Glutamatergic neuron (in vitro differentiated cells): ENCODE measurements around the gene GFOD1. TPM values are rescaled to one million over a fixed set of nuclear protein-coding genes. Genes with fewer than 3 reads are reported as not detected.

Source experiments
- DNase-seq: peaks from one replicate; pipeline ENCODE4 v3.0.0; 2022
- H3K27ac Mint-ChIP-seq: one replicate; pipeline ENCODE4 v1.8.0; 2020; ENCODE audit warnings: mild to moderate bottlenecking, mixed read lengths, inconsistent platforms; ENCODE audit not compliant: unreplicated experiment
- H3K27me3 Mint-ChIP-seq: one replicate; pipeline ENCODE4 v1.8.0; 2020; ENCODE audit warnings: mild to moderate bottlenecking, moderate library complexity, mixed read lengths, inconsistent platforms; ENCODE audit not compliant: unreplicated experiment
- H3K36me3 Mint-ChIP-seq: one replicate; pipeline ENCODE4 v1.8.0; 2020; ENCODE audit warnings: mild to moderate bottlenecking, mixed read lengths, inconsistent platforms; ENCODE audit not compliant: unreplicated experiment
- H3K4me1 Mint-ChIP-seq: one replicate; pipeline ENCODE4 v1.8.0; 2020; ENCODE audit warnings: mild to moderate bottlenecking, low read depth, mixed read lengths, inconsistent platforms; ENCODE audit not compliant: unreplicated experiment
- H3K4me3 Mint-ChIP-seq: one replicate; pipeline ENCODE4 v1.8.0; 2020; ENCODE audit warnings: mild to moderate bottlenecking, mixed read lengths, inconsistent platforms; ENCODE audit not compliant: unreplicated experiment
- H3K9me3 Mint-ChIP-seq: one replicate; pipeline ENCODE4 v1.8.0; 2020; ENCODE audit warnings: mild to moderate bottlenecking, moderate library complexity, mixed read lengths, inconsistent platforms; ENCODE audit not compliant: unreplicated experiment
- CTCF ChIP-seq: fragments of 200-600 bp; sonication (generic); IDR thresholded peaks from one replicate; pipeline ENCODE4 v1.5.0; 2021; ENCODE audit not compliant: partially characterized antibody, unreplicated experiment
- total RNA-seq: library from RNA; stranded (reverse); fragmentation: NEBNext Ultra II Directional; extraction: Animal tissue kit (Norgen Biotek cat#: 25700); gene quantifications from one replicate; pipeline ENCODE4 v1.2.1, GENCODE V29; 2021; ENCODE audit not compliant: unreplicated experiment

The GFOD1 gene
- total RNA-seq, 1 donor from 2014 or later = 4.1 TPM

DNA sequence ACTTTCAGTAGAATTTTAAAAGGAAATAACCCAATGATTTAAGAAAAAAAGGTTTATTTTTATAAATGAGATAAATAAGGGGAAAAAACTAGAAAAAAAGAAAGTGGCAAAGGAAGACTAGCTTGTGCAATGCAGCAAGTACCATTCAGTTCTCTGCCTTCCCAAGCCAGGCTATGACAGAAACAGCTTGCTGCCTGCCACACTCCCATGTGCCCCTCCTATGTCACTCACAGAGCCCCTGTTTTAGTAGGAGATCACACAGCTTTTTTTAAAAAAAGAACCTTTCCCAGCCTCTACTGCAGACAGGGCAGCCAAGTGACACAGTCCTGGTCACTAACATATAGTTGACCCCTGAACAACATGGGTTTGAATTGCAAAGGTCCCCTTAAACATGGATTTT is 172.6 kb downstream of the GFOD1 start:
- no peak for DNase-seq
- Mint-ChIP-seq H3K4me3 (no peak overlapping the region), H3K27me3 (no peaks in the 10 kb centered on the region), H3K27ac (no peak overlapping the region), H3K9me3 (no peaks in the 10 kb centered on the region), H3K4me1 (no peaks in the 10 kb centered on the region), H3K36me3 (no peaks in the 10 kb centered on the region)
- TF ChIP-seq CTCF = no peak

- H3K9me3 Mint-ChIP-seq = no peaks in the 10 kb centered on the region
- peaks cover 2% of the 10 kb centered on the region for H3K27me3 Mint-ChIP-seq
- no peaks in the 10 kb centered on the region for H3K4me1 Mint-ChIP-seq
- H3K36me3 Mint-ChIP-seq = no peaks in the 10 kb centered on the region
- no peak for DNase-seq
- no peak for TF ChIP-seq CTCF
- H3K4me3 Mint-ChIP-seq = no peak overlapping the region
- no peak overlapping the region for H3K27ac Mint-ChIP-seq
Measured at GRCh38 chr6:13311155-13311554, 176.2 kb downstream of the GFOD1 start.

DNA sequence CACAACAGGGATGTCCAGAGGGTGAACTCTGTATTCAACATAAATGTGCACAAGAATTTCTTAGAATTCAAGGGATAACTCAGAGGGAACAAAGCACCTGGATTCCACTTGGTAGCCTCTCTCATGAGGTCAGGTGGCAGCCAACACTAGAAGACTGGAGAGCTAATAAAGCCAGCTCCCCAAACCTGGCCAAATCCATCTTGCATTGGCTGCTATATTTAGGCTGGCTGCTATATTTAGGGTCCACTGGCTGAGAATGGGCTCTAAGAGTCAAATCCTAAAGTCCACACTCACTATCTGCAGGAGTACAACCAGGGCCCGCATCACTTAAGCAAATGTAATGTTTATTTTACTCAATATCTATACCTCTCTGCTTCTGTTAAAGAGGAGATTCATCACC is 179.1 kb downstream of the GFOD1 start:
- H3K9me3 Mint-ChIP-seq = no peaks in the 10 kb centered on the region
- no peak overlapping the region for H3K4me3 Mint-ChIP-seq
- H3K27ac Mint-ChIP-seq = no peak overlapping the region
- TF ChIP-seq CTCF = no peak
- no peaks in the 10 kb centered on the region for H3K36me3 Mint-ChIP-seq
- H3K27me3 Mint-ChIP-seq = peaks cover 2% of the 10 kb centered on the region
- DNase-seq = no peak
- no peaks in the 10 kb centered on the region for H3K4me1 Mint-ChIP-seq

Other genes with a start within 250 kb of the GFOD1 start
- gene TBC1D7, start 159.1 kb downstream of the GFOD1 start, total RNA-seq = 39.9 TPM
- gene SIRT5, start 87.0 kb upstream of the GFOD1 start, total RNA-seq = 4.9 TPM
- gene NOL7, start 127.7 kb upstream of the GFOD1 start, total RNA-seq = 28.0 TPM
- 50.2 TPM for gene RANBP9, start 224.2 kb upstream of the GFOD1 start, total RNA-seq